H1 (cell line): Measurements from ENCODE around the gene ZNF746. TPM values are rescaled to one million over a fixed set of nuclear protein-coding genes. Genes with fewer than 3 reads are reported as not detected.

Source experiments
- MAFK ChIP-seq: IDR thresholded peaks from 2 replicates; pipeline ENCODE4 v1.6.1; 2012; ENCODE audit warnings: low read depth, mild to moderate bottlenecking, improper control_type of control experiment, low read length
- SP2 ChIP-seq: IDR thresholded peaks from 2 replicates; pipeline ENCODE4 v1.6.1; 2012; ENCODE audit warnings: mild to moderate bottlenecking, low read length, inconsistent platforms
- TEAD4 ChIP-seq: IDR thresholded peaks from 2 replicates; pipeline ENCODE4 v1.6.1; 2012; ENCODE audit warnings: low read depth, low read length, inconsistent platforms, mixed read lengths
- polyA plus RNA-seq, 7 experiments: library from polyadenylated mRNA; depleted of rRNA in 3 of 7; stranded (reverse) in 5 of 7; unstranded in 2 of 7; fragments of >200 nt in 5 of 7; fragments of 200-250 nt in 2 of 7; gene quantifications; 1 replicate in 5 of 7; 2 replicates in 1 of 7; 4 replicates in 1 of 7; pipeline versions ENCODE4 v1.2.1 to v1.2.3, GENCODE V29; 2011 to 2013; ENCODE audit warnings: missing spikeins in 2 of 7, mixed read lengths in 2 of 7
- total RNA-seq: library from RNA; stranded (reverse); fragmentation: NEBNext Ultra II Directional; extraction: Animal tissue kit (Norgen Biotek cat#: 25700); gene quantifications from 2 replicates; pipeline ENCODE4 v1.2.1, GENCODE V29; 2021
- TF ChIP-seq, protein P1 (sequence below): IDR thresholded peaks from 2 replicates; pipeline ENCODE4 v1.6.1; 2012; ENCODE audit warnings: low read length, inconsistent platforms

The ZNF746 gene
- total and polyA plus RNA-seq, 2 of the 8 experiments (the other 6 are each of a cell fraction or from before 2014, with no cell fraction given), result 7.5 to 15.6 TPM

DNA sequence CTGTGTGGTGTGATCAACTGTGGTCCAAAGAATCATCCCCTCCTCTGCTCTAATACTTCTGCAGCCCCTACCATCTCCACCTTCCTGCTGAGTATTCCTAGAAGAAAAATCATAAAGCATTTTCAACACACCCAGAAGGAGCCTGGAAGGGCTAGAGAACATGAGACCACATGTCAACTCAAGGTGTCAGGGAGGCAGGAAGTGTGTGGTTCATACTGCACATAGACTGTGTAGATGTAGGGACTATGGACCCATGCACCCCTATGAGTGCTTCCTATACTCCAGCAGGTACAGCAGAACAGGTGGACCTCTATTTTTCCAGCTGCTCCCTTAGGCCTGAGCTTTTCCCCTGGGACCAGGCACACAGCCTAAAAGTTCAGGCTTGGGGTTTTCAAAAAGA, 2.6 kb upstream of the ZNF746 start (continued):
- TF ChIP-seq SP2 (no peak), TEAD4 (no peak), MAFK (no peak)
- TF ChIP-seq, protein P1, sequence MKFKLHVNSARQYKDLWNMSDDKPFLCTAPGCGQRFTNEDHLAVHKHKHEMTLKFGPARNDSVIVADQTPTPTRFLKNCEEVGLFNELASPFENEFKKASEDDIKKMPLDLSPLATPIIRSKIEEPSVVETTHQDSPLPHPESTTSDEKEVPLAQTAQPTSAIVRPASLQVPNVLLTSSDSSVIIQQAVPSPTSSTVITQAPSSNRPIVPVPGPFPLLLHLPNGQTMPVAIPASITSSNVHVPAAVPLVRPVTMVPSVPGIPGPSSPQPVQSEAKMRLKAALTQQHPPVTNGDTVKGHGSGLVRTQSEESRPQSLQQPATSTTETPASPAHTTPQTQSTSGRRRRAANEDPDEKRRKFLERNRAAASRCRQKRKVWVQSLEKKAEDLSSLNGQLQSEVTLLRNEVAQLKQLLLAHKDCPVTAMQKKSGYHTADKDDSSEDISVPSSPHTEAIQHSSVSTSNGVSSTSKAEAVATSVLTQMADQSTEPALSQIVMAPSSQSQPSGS, result no peak
